ENCODE data around the gene KIF5C. TPM values are rescaled to one million over a fixed set of nuclear protein-coding genes. Genes with fewer than 3 reads are reported as not detected.
A peak's percentile ranks its signal among the peaks of the same experiment; 100 is the strongest.
"Not testable (repeated sequence)": the region's sequence is repeated elsewhere in the genome, so short reads cannot be mapped to it uniquely, and the experiment has no call there.

The KIF5C gene
- total RNA-seq, 1 donor from 2014 or later, result 1.2 TPM

- peak; percentile 49 for ATAC-seq (ENCODE audit: poor library complexity)
- DNase-seq, result no peak
- intact Hi-C loops (cut with DNase I), result no loop called here
Measured at GRCh38 chr2:148979164-148979918, 104.3 kb downstream of the KIF5C start.

GRCh38 chr2:148979919-148980277, 104.9 kb downstream of the KIF5C start:
- no peak for DNase-seq
- ATAC-seq (ENCODE audit: poor library complexity), result no peak
- intact Hi-C loops (cut with DNase I), result no loop called here

- ATAC-seq (ENCODE audit: poor library complexity); DNase-seq; intact Hi-C loops (cut with DNase I): not testable (repeated sequence)
Measured at GRCh38 chr2:148980496-148980895, 105.5 kb downstream of the KIF5C start.

GRCh38 chr2:148981324-148981723, 106.3 kb downstream of the KIF5C start:
- DNase-seq (no peak), ATAC-seq (ENCODE audit: poor library complexity) (no peak)
- intact Hi-C loops (cut with DNase I), result no loop called here

GRCh38 chr2:148981781-148982180, 106.8 kb downstream of the KIF5C start:
- no peak for DNase-seq
- no peak for ATAC-seq (ENCODE audit: poor library complexity)
- intact Hi-C loops (cut with DNase I), result no loop called here

- intact Hi-C loops (cut with DNase I), result no loop called here
- no peak for ATAC-seq (ENCODE audit: poor library complexity)
- DNase-seq, result no peak
Measured at GRCh38 chr2:148982282-148982681, 107.3 kb downstream of the KIF5C start.

GRCh38 chr2:148983896-148984295, 108.9 kb downstream of the KIF5C start:
- no peak for ATAC-seq (ENCODE audit: poor library complexity)
- DNase-seq, result no peak
- intact Hi-C loops (cut with DNase I), result no loop called here

GRCh38 chr2:148984449-148984848, 109.4 kb downstream of the KIF5C start:
- DNase-seq, result no peak
- ATAC-seq (ENCODE audit: poor library complexity), result no peak
- intact Hi-C loops (cut with DNase I), result no loop called here

- DNase-seq (no peak), ATAC-seq (ENCODE audit: poor library complexity) (no peak)
- intact Hi-C loops (cut with DNase I), result loop anchor here (5.0 kb wide), 1 partner anchor 420 kb away; no protein-coding TSS in a partner anchor
Measured at GRCh38 chr2:148987286-148987685, 112.3 kb downstream of the KIF5C start.

GRCh38 chr2:148988337-148988736, 113.3 kb downstream of the KIF5C start:
- no peak for DNase-seq
- intact Hi-C loops (cut with DNase I), result loop anchor here (2.0 to 5.0 kb wide), 2 partner anchors 62 to 421 kb away; no protein-coding TSS in a partner anchor
- ATAC-seq (ENCODE audit: poor library complexity), result no peak

- DNase-seq (no peak), ATAC-seq (ENCODE audit: poor library complexity) (peak; percentile 90)
- intact Hi-C loops (cut with DNase I), result loop anchor here (2.0 to 5.0 kb wide), 3 partner anchors 63 to 1053 kb away; no protein-coding TSS in a partner anchor
Measured at GRCh38 chr2:148989882-148990493, 115.0 kb downstream of the KIF5C start.

- intact Hi-C loops (cut with DNase I), result loop anchor here (5.0 kb wide), 1 partner anchor 1054 kb away; no protein-coding TSS in a partner anchor
- ATAC-seq (ENCODE audit: poor library complexity) (no peak), DNase-seq (no peak)
Measured at GRCh38 chr2:148990968-148991367, 115.9 kb downstream of the KIF5C start.

GRCh38 chr2:148992448-148992847, 117.4 kb downstream of the KIF5C start:
- intact Hi-C loops (cut with DNase I), result loop anchor here (5.0 kb wide), 1 partner anchor 1055 kb away; no protein-coding TSS in a partner anchor
- ATAC-seq (ENCODE audit: poor library complexity), result no peak

GRCh38 chr2:148993351-148993750, 118.3 kb downstream of the KIF5C start:
- DNase-seq, result no peak

More at GRCh38 chr2:148992448-148992847, 117.4 kb downstream of the KIF5C start:
- no peak for DNase-seq

GRCh38 chr2:148994341-148994740, 119.3 kb downstream of the KIF5C start:
- intact Hi-C loops (cut with DNase I), result loop anchor here (5.0 kb wide), 1 partner anchor 1057 kb away; no protein-coding TSS in a partner anchor
- DNase-seq, result no peak
- ATAC-seq (ENCODE audit: poor library complexity), result no peak

More at GRCh38 chr2:148993351-148993750, 118.3 kb downstream of the KIF5C start:
- no peak for ATAC-seq (ENCODE audit: poor library complexity)
- intact Hi-C loops (cut with DNase I), result loop anchor here (5.0 kb wide), 1 partner anchor 1056 kb away; no protein-coding TSS in a partner anchor

GRCh38 chr2:148996805-148997204, 121.8 kb downstream of the KIF5C start:
- intact Hi-C loops (cut with DNase I), result no loop called here
- DNase-seq, result no peak
- ATAC-seq (ENCODE audit: poor library complexity), result no peak

GRCh38 chr2:148998165-148998830, 123.3 kb downstream of the KIF5C start:
- DNase-seq (no peak), ATAC-seq (ENCODE audit: poor library complexity) (peak; percentile 69)
- intact Hi-C loops (cut with DNase I), result no loop called here

GRCh38 chr2:148998831-148999200, 123.8 kb downstream of the KIF5C start:
- no peak for DNase-seq
- ATAC-seq (ENCODE audit: poor library complexity), result no peak
- intact Hi-C loops (cut with DNase I), result no loop called here

GRCh38 chr2:148999451-148999921, 124.5 kb downstream of the KIF5C start:
- ATAC-seq (ENCODE audit: poor library complexity), result no peak
- intact Hi-C loops (cut with DNase I), result no loop called here
- no peak for DNase-seq
